Measurements from ENCODE around the gene LMNTD2. TPM values are rescaled to one million over a fixed set of nuclear protein-coding genes. Genes with fewer than 3 reads are reported as not detected.
"Not testable (repeated sequence)": the region's sequence is repeated elsewhere in the genome, so short reads cannot be mapped to it uniquely, and the experiment has no call there.

LMNTD2 gene
- total RNA-seq, 1 donor from 2014 or later: 1.7 TPM

GRCh38 chr11:535210-535518, 25.4 kb downstream of the LMNTD2 start:
- DNase-seq (ENCODE audit: low read depth): no peak

- DNase-seq (ENCODE audit: low read depth): no peak
Measured at GRCh38 chr11:534396-535209, 25.9 kb downstream of the LMNTD2 start.

- DNase-seq (ENCODE audit: low read depth): no peak
Measured at GRCh38 chr11:533586-534395, 26.7 kb downstream of the LMNTD2 start.

- DNase-seq (ENCODE audit: low read depth): no peak
Measured at GRCh38 chr11:532986-533585, 27.5 kb downstream of the LMNTD2 start.

GRCh38 chr11:532527-532985, 28.0 kb downstream of the LMNTD2 start:
- no peak for DNase-seq (ENCODE audit: low read depth)

GRCh38 chr11:531919-532526, 28.5 kb downstream of the LMNTD2 start:
- no peak for DNase-seq (ENCODE audit: low read depth)

- no peak for DNase-seq (ENCODE audit: low read depth)
Measured at GRCh38 chr11:530960-531831, 29.3 kb downstream of the LMNTD2 start.

GRCh38 chr11:529728-530411, 30.7 kb downstream of the LMNTD2 start:
- no peak for DNase-seq (ENCODE audit: low read depth)

GRCh38 chr11:528815-529727, 31.5 kb downstream of the LMNTD2 start:
- DNase-seq (ENCODE audit: low read depth): no peak

- DNase-seq (ENCODE audit: low read depth): no peak
Measured at GRCh38 chr11:528166-528814, 32.2 kb downstream of the LMNTD2 start.

GRCh38 chr11:526192-526591, 34.3 kb downstream of the LMNTD2 start:
- DNase-seq (ENCODE audit: low read depth): no peak

- DNase-seq (ENCODE audit: low read depth): no peak
Measured at GRCh38 chr11:521177-521688, 39.3 kb downstream of the LMNTD2 start.

- DNase-seq (ENCODE audit: low read depth): no peak
Measured at GRCh38 chr11:520428-521176, 39.9 kb downstream of the LMNTD2 start.

GRCh38 chr11:518463-519202, 41.9 kb downstream of the LMNTD2 start:
- DNase-seq (ENCODE audit: low read depth): peak; percentile 92

- not testable (repeated sequence) for DNase-seq (ENCODE audit: low read depth)
Measured at GRCh38 chr11:516918-517685, 43.4 kb downstream of the LMNTD2 start.

- DNase-seq (ENCODE audit: low read depth): no peak
Measured at GRCh38 chr11:516400-516799, 44.1 kb downstream of the LMNTD2 start.

- DNase-seq (ENCODE audit: low read depth): no peak
Measured at GRCh38 chr11:515131-515530, 45.4 kb downstream of the LMNTD2 start.

Measured in renal cortical epithelial cell (primary cell).